ENCODE data around the gene ABCB10.
A peak's percentile ranks its signal among the peaks of the same experiment; 100 is the strongest.
"Not testable (repeated sequence)": the region's sequence is repeated elsewhere in the genome, so short reads cannot be mapped to it uniquely, and the experiment has no call there.

Gene ABCB10

GRCh38 chr1:229558460-229559335, at the start of gene ABCB10:
TSS of gene ABCB10 (minus strand) at chr1:229558707. CDS start at chr1:229558652, 55 bp downstream.
- peak; percentile 96 for DNase-seq

GRCh38 chr1:229607370-229607769, 48.9 kb upstream of the ABCB10 start:
- no peak for DNase-seq

- DNase-seq, result no peak
These were observed 45.0 kb upstream of the ABCB10 start for GRCh38 chr1:229603371-229604005.

- DNase-seq, result no peak
These were observed 41.7 kb upstream of the ABCB10 start for GRCh38 chr1:229600229-229600628.

- DNase-seq, result no peak
These were observed 40.9 kb upstream of the ABCB10 start for GRCh38 chr1:229599218-229599954.

GRCh38 chr1:229597877-229598276, 39.4 kb upstream of the ABCB10 start:
- DNase-seq, result no peak

GRCh38 chr1:229596925-229597699, 38.6 kb upstream of the ABCB10 start:
- no peak for DNase-seq

GRCh38 chr1:229595876-229596275, 37.4 kb upstream of the ABCB10 start:
- DNase-seq, result not testable (repeated sequence)

GRCh38 chr1:229594227-229595008, 35.9 kb upstream of the ABCB10 start:
- no peak for DNase-seq

GRCh38 chr1:229593800-229594199, 35.3 kb upstream of the ABCB10 start:
- DNase-seq, result no peak

- DNase-seq, result no peak
These were observed 31.6 kb upstream of the ABCB10 start for GRCh38 chr1:229590119-229590518.

GRCh38 chr1:229585338-229585737, 26.8 kb upstream of the ABCB10 start:
- no peak for DNase-seq

GRCh38 chr1:229582715-229583114, 24.2 kb upstream of the ABCB10 start:
- DNase-seq, result no peak

- peak; percentile 38 for DNase-seq
These were observed 23.6 kb upstream of the ABCB10 start for GRCh38 chr1:229582011-229582694.

GRCh38 chr1:229581485-229581884, 23.0 kb upstream of the ABCB10 start:
- DNase-seq, result no peak

- peak; percentile 81 for DNase-seq
These were observed 20.7 kb upstream of the ABCB10 start for GRCh38 chr1:229579059-229579673.

- DNase-seq, result no peak
These were observed 19.9 kb upstream of the ABCB10 start for GRCh38 chr1:229578168-229579058.

- DNase-seq, result no peak
These were observed 16.4 kb upstream of the ABCB10 start for GRCh38 chr1:229574679-229575442.

GRCh38 chr1:229572286-229572685, 13.8 kb upstream of the ABCB10 start:
- peak; percentile 12 for DNase-seq
